Neural cell (in vitro differentiated cells): ENCODE data around the gene ZNF407.

ENCODE experiments used
- CTCF ChIP-seq: fragments of 450-650 bp; IDR thresholded peaks from 2 replicates; pipeline ENCODE4 v1.5.1; 2014; ENCODE audit warnings: antibody characterized with exemption, mild to moderate bottlenecking, moderate library complexity; ENCODE audit not compliant: poor library complexity, severe bottlenecking
- EP300 ChIP-seq: fragments of 450-650 bp; conservative IDR thresholded peaks from 2 replicates; pipeline ENCODE4 v1.6.1; 2014; ENCODE audit warnings: antibody characterized with exemption, mild to moderate bottlenecking, moderate library complexity; ENCODE audit not compliant: poor library complexity, severe bottlenecking
- POLR2AphosphoS5 ChIP-seq: IDR thresholded peaks from 2 replicates; pipeline ENCODE4 v1.6.1; 2012
- RAD21 ChIP-seq: fragments of 450-650 bp; conservative IDR thresholded peaks from 2 replicates; pipeline ENCODE4 v1.6.1; 2014; ENCODE audit warnings: antibody characterized with exemption, mild to moderate bottlenecking, moderate library complexity
- SMC3 ChIP-seq: fragments of 450-650 bp; conservative IDR thresholded peaks from 2 replicates; pipeline ENCODE4 v1.6.1; 2014; ENCODE audit warnings: antibody characterized with exemption, mild to moderate bottlenecking, moderate library complexity; ENCODE audit not compliant: poor library complexity

- TF ChIP-seq POLR2AphosphoS5 = no peak
- no peak for TF ChIP-seq SMC3
- no peak for TF ChIP-seq CTCF
- no peak for TF ChIP-seq RAD21
- no peak for TF ChIP-seq EP300
These were observed 451.8 kb downstream of the ZNF407 start for GRCh38 chr18:75049455-75049789.
